Measurements from ENCODE around the gene VTA1. TPM values are rescaled to one million over a fixed set of nuclear protein-coding genes. Genes with fewer than 3 reads are reported as not detected.
A peak's percentile ranks its signal among the peaks of the same experiment; 100 is the strongest.
"Not testable (repeated sequence)": the region's sequence is repeated elsewhere in the genome, so short reads cannot be mapped to it uniquely, and the experiment has no call there.

Gene VTA1
- total RNA-seq, 1 donor from 2014 or later = 73.0 TPM

DNA sequence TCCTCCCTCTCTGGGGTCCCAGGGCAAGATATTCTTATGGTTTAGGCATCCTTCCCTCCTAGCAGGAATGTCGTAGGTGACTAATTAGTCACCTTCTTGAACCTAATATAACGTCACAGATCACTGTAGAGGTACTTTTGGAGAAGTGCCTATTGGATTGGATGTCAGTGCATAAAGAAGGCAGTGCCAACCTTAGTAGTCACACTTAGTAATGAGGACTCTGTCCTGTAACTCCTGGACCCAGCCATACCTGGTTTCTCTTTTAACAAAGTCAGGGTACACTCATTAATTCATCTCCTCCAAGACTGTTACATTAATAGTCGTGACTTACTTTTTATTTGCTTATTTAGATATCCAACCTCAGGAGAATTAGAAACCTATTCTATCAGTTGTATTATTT, 20.0 kb downstream of the VTA1 start:
- DNase-seq (ENCODE audit: low spot score in 2 of 2) = no peak
- no peak for FAIRE-seq

GRCh38 chr6:142167486-142167885, 20.4 kb downstream of the VTA1 start:
- DNase-seq (ENCODE audit: low spot score in 2 of 2) (no peak), FAIRE-seq (no peak)

GRCh38 chr6:142171351-142171750, 24.3 kb downstream of the VTA1 start:
- no peak for DNase-seq (ENCODE audit: low spot score in 2 of 2)
- FAIRE-seq = no peak

DNA sequence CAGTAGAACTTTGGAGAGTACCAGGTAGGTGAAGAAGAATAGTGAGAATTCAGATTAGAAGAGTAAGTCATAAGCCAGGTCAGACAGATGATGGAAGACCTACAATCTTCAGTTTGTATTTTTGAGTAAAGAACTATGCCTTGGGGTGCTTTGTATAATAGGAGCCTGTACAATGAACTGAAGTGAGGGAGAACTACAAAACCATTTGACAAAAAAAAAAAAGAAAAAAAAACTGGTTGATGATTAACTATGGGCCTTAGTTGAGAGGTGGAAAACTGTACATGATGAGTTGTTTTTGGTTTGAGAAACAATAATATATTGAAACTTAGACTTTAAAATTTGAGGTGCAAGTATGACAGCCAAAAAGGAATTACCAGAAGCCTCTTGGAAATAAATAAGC, 25.7 kb downstream of the VTA1 start:
- FAIRE-seq = no peak
- no peak for DNase-seq (ENCODE audit: low spot score in 2 of 2)

GRCh38 chr6:142173980-142174379, 26.9 kb downstream of the VTA1 start:
- DNase-seq (ENCODE audit: low spot score in 2 of 2) = no peak
- no peak for FAIRE-seq

DNA sequence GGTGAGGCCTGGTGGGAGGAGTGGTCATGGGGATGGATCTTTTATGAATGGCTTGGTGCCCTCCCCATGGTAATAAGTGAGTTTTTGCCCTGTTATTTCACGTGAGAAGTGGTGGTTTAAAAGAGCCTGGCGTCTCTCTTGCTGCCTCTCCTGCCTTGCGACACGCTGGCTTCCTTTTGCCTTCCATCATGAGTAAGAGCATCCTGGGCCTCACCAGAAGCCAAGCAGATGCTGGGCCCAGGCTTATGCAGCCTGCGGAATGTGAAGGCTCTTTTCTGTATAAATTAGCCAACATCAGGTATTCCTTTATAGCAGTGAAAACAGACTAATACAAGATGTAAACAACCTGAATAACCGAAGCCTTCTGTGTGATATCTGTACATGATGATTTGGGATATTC, 27.6 kb downstream of the VTA1 start:
- FAIRE-seq (no peak), DNase-seq (ENCODE audit: low spot score in 2 of 2) (no peak)

DNA sequence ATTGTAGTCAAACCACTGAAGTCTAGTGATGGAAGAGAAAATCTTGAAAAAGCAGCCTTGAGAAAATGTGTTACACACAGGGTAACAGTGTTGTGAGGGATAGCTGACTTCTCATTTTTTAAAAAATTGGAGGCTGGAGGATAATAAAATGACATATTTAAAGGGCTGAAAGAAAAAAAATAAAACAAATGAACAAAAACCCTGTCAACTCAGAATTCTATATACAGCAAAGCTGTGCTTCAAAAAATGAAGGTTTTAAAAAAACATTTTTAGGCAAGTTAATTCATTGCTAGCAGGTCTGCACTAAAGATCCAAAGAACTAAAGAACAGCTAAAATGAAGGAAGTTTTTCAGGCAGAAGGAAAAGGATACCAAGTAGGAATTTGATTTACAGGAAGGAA, 31.1 kb downstream of the VTA1 start:
- no peak for DNase-seq (ENCODE audit: low spot score in 2 of 2)
- no peak for FAIRE-seq

GRCh38 chr6:142182004-142182403, 34.9 kb downstream of the VTA1 start:
- FAIRE-seq = no peak
- DNase-seq (ENCODE audit: low spot score in 2 of 2) = no peak

- DNase-seq (ENCODE audit: low spot score in 2 of 2) = no peak
- no peak for FAIRE-seq
These were observed 36.3 kb downstream of the VTA1 start for GRCh38 chr6:142183351-142183750.

DNA sequence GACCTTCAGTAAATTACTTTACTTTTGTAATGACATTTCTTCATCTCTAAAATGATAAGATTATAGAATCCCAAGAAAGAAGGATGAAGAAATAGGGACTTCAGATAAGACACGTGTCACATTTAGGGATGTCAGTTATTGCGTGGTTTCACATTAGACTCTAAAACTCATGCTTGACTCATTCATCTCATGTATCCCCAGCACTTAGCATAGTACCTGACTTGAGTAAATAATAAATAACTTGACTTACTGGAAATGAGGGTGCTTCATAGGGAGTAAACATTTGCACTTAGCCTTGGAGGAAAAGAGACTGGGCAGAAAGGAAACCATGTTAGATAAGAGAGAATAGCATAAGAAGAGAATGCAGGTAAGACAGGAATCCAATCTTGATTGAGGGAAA, 37.2 kb downstream of the VTA1 start:
- DNase-seq (ENCODE audit: low spot score in 2 of 2) (no peak), FAIRE-seq (no peak)

GRCh38 chr6:142185641-142186040, 38.6 kb downstream of the VTA1 start:
- no peak for DNase-seq (ENCODE audit: low spot score in 2 of 2)
- FAIRE-seq = no peak

DNA sequence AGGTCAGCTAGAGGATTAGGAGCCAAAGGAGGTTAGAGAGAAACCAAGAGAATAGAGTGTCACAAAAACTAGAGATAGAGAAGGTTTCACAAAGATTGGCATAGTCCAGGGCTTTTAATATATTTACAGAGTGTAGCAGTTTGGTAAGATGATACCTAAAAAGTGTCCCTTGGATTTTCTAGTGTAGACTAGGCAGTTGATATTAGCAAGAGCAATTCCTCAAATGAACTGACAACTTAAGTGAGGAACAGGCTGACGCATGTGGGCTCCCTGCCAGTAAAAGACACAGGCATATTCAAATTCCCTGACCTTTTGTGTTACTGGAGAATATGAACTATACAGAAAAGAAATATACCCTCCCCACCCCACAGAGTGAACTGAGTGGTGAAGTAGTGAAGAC, 40.1 kb downstream of the VTA1 start:
- DNase-seq (ENCODE audit: low spot score in 2 of 2) (no peak), FAIRE-seq (no peak)

GRCh38 chr6:142188341-142188740, 41.3 kb downstream of the VTA1 start:
- FAIRE-seq; DNase-seq (ENCODE audit: low spot score in 2 of 2): not testable (repeated sequence)

GRCh38 chr6:142189057-142189456, 42.0 kb downstream of the VTA1 start:
- DNase-seq (ENCODE audit: low spot score in 2 of 2) (no peak), FAIRE-seq (no peak)

DNA sequence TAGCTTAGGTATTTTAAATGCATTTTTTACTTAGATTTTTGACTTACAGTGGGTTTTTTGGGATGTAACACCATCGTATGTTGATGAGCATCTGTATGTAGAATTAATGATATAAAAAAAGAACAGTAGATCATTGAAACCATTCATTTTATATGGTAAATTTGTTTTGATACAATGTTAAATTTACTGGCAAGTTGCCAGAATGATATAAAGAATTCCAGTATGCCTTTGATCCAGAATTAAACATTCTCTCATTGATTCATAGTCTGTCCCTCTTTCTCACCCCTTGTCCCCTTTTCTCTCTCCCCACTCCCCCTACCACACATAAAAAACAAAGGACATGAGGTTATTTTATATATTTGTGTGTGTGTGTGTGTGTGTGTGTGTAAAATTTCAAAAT, 45.3 kb downstream of the VTA1 start:
- FAIRE-seq = no peak

GRCh38 chr6:142193621-142194020, 46.6 kb downstream of the VTA1 start:
- DNase-seq (ENCODE audit: low spot score in 2 of 2) (no peak), FAIRE-seq (no peak)

More for the DNA sequence above, 45.3 kb downstream of the VTA1 start:
- no peak for DNase-seq (ENCODE audit: low spot score in 2 of 2)

DNA sequence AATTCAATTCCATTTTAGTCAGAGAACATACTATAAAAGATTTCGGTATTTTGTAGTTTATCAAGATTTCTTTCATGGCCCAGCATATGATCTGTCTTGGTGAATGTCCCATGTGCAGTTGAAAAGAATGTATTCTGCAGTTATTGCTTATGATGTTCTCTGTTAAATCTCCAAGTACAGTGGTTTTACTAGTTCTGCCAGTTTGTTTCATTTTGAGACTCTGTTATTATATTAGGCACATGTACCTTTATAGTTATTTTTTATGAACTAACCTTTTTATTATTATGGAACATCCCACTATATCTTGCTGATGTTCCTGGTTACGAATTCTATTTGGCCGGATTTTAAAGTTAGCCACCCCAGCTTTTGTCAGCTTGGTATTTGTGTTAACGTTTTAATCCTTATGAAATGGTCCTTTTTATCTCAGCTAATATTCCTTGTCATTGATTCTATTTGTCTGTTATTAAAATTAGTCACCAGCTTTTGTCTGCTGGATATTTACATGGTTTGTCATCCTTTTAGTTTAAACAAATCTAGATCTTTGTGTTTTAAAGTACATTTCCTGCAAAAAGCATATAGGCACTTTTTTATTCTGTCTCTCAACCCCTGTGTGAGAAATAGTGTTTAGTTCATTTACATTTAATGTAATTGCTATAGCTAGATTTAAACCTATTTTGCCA, 48.9 kb downstream of the VTA1 start:
- no peak for FAIRE-seq
- no peak for DNase-seq (ENCODE audit: low spot score in 2 of 2)

DNA sequence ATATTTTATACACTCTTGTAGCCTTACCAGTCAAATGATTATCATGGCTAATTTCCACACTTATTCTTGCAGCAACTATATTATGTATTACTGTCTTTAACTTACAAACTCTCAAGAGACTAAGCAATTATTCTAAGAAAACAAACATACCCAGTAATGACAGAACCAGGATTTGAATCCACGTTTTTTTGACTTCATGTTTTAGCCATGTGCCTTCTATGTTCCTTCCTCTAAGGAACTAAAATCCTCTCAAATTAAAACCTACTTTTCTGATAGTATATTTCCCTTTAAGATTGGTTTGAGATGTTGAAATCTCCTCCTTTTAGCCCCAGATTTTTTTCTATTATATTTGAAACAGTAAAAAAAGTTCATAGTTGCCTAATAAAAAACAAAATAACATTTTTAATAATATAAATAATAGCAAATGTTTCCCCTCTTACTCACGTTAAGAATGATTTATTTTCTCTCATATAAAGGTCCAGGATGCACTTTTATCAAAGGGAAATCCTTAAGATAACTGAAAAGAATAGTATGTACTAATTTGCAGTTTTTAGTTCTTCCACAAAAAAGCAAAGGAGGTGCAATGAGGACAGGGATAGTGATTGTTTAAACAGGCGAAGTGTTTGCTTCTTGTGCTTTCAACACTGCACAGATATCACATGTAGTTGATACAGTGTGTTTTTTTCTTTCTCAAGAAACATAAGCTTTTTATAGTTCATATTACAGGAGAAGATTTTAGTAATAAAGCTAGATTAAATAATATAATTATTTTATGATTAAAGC, 54.0 kb downstream of the VTA1 start:
- DNase-seq (ENCODE audit: low spot score in 2 of 2) (no peak), FAIRE-seq (peak; percentile 37)

- DNase-seq (ENCODE audit: low spot score in 2 of 2) (no peak), FAIRE-seq (no peak)
These were observed 60.3 kb downstream of the VTA1 start for GRCh38 chr6:142207265-142207877.

GRCh38 chr6:142210606-142211005, 63.5 kb downstream of the VTA1 start:
- no peak for FAIRE-seq
- DNase-seq (ENCODE audit: low spot score in 2 of 2) = no peak

DNA sequence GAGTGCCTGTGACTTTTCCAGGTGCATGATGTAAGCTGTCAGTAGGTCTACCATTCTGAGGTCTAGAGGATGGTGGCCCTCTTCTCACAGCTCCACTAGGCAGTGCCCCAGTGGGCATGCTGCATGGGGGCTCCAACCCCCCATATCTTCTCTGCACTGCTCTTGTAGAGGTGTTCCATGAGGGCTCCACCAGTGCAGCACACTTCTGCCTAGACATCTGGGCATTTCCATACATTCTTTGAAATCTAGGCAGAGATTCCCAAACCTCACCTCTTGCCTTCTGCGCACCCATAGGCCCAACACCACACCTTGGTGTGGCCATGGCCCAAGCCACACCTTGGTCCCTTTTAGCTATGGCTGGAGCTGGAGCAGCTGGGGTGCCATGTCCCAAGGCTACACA, 66.3 kb downstream of the VTA1 start:
- FAIRE-seq (no peak), DNase-seq (ENCODE audit: low spot score in 2 of 2) (no peak)

GRCh38 chr6:142218446-142218845, 71.4 kb downstream of the VTA1 start:
- DNase-seq (ENCODE audit: low spot score in 2 of 2) (no peak), FAIRE-seq (no peak)

Data from frontal cortex (tissue), 4 donors.